Coronary artery (tissue), 2 donors: ENCODE measurements around the gene UIMC1.
"Not testable (repeated sequence)": the region's sequence is repeated elsewhere in the genome, so short reads cannot be mapped to it uniquely, and the experiment has no call there.

ENCODE experiments used
- DNase-seq: peaks from one replicate; pipeline ENCODE4 v3.0.0-alpha.2; 2017; ENCODE audit warnings: low spot score
- H3K27ac ChIP-seq, 2 donors: fragments of 200-600 bp; sonication (generic); one replicate each; pipeline ENCODE4 v1.5.1; 2016 to 2019
- H3K4me3 ChIP-seq: fragments of 200-600 bp; sonication (generic); 2 replicates; pipeline ENCODE4 v1.5.1; 2016; ENCODE audit warnings: mild to moderate bottlenecking, moderate library complexity
- TF ChIP-seq, protein P1 (sequence below): fragments of 200-600 bp; sonication (generic); IDR thresholded peaks from one replicate; pipeline ENCODE4 v1.5.1; 2019; ENCODE audit warnings: antibody characterized with exemption

UIMC1 gene

DNA sequence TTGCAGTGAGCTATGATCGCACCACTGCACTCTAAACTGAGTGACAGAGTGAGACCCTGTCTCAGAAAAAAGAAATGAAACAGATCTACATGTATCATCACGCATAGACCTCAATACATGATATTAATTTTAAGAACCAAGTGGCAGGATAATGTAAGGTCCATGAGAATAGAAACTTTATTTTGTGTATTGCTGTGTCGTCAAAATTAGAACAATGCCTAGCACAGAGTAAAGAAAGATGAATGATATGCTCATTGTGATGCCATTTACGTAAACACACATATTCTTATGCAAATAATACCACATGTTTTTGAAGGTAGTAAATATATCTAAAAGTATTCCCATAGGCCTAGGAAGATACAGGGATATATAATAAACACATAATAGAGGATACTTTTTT is 3.6 kb upstream of the UIMC1 start:
- TF ChIP-seq, protein P1, sequence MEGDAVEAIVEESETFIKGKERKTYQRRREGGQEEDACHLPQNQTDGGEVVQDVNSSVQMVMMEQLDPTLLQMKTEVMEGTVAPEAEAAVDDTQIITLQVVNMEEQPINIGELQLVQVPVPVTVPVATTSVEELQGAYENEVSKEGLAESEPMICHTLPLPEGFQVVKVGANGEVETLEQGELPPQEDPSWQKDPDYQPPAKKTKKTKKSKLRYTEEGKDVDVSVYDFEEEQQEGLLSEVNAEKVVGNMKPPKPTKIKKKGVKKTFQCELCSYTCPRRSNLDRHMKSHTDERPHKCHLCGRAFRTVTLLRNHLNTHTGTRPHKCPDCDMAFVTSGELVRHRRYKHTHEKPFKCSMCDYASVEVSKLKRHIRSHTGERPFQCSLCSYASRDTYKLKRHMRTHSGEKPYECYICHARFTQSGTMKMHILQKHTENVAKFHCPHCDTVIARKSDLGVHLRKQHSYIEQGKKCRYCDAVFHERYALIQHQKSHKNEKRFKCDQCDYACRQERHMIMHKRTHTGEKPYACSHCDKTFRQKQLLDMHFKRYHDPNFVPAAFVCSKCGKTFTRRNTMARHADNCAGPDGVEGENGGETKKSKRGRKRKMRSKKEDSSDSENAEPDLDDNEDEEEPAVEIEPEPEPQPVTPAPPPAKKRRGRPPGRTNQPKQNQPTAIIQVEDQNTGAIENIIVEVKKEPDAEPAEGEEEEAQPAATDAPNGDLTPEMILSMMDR, result no peak
- Histone ChIP-seq H3K4me3 (no peak overlapping the region), H3K27ac (no peak overlapping the region)
- no peak for DNase-seq

GRCh38 chr5:177008716-177009115 is 2.1 kb upstream of the UIMC1 start:
- TF ChIP-seq, protein P1, result no peak
- no peak overlapping the region for H3K27ac ChIP-seq
- H3K4me3 ChIP-seq, result no peak overlapping the region
- no peak for DNase-seq

- peak; percentile 80 for DNase-seq
- H3K4me3 ChIP-seq, result peak overlapping the region; percentile 100
- TF ChIP-seq, protein P1, result peak; percentile 56
- H3K27ac ChIP-seq, result peak overlapping the region; percentile 93 to 99
Measured at GRCh38 chr5:177005619-177006264, 837 bp downstream of the UIMC1 start.

- Histone ChIP-seq H3K27ac (no peak overlapping the region), H3K4me3 (peak overlapping the region; percentile 100)
- no peak for DNase-seq
- TF ChIP-seq, protein P1, result no peak
Measured at GRCh38 chr5:177004961-177005360, 1.6 kb downstream of the UIMC1 start.

DNA sequence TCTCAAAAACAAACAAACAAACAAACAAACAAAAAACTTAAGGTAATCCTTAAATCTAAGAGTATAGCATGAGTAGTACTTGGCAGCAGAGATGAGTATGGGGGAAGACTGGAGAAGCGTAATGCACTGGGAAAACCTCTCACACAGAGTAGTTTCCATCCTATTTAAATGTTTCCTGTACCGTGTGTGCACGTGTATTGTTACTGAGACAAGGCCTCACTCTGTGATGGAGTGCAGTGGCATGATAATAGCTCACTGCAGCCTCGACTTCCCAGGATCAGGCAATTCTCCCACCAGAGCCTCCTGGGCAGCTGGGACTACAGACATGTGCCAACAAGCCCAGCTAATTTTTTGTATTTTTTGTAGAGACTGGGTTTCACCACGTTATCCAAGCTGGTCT is 2.9 kb downstream of the UIMC1 start:
- Histone ChIP-seq H3K27ac (no peak overlapping the region), H3K4me3 (no peak overlapping the region)
- TF ChIP-seq, protein P1, result no peak
- no peak for DNase-seq

- H3K27ac ChIP-seq, result not testable (repeated sequence)
Measured at GRCh38 chr5:176999526-176999925, 7.1 kb downstream of the UIMC1 start.

DNA sequence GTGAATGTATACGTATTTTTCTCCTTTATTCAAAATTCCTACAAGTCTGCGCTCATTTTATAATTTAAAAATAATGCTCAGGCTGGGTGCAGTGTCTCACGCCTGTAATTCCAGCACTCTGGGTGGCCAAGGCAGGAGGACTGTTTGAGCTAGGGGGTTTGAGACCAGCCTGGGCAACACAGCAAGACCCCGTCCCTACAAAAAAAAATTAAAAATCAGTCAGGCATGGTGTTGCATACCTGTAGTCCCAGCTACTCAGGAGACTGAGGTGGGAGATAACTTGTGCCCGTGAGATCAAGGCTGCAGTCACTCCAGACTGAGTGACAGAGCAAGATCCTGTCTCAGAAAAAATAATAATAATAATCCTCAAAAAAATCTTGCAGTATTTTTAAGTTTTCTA is 7.8 kb downstream of the UIMC1 start:
- Histone ChIP-seq H3K4me3 (no peak overlapping the region), H3K27ac (no peak overlapping the region)
- no peak for DNase-seq
- TF ChIP-seq, protein P1, result no peak

More at GRCh38 chr5:176999526-176999925, 7.1 kb downstream of the UIMC1 start:
- DNase-seq, H3K4me3 ChIP-seq: not testable (repeated sequence)
